GM21786 (cell line): ENCODE measurements around the gene DLL4.

Experiments used
- ATAC-seq: cut with Tn5 transposase; IDR thresholded peaks from one replicate; pipeline ENCODE4 v1.9.1; 2021; ENCODE audit not compliant: unreplicated experiment

The DLL4 gene

DNA sequence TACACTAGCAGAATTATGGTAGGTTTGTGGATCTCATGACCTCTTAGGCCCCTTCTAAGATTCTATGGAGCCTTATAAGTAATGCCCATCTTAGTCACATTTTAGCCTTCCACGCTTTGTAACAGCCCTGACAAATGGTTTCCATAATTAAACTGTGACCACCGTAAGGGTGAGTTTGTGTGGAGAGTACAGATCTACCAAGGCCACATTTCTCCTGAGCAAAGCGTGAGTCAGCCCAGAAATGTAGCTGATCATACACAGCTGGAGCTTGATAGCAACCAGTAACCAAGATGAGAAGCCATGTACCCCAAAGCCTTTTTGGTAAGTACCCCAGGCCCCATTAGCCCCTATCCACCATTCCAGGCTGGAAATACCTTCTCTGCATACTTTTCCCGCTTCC, 55.8 kb downstream of the DLL4 start:
- ATAC-seq, result no peak

DNA sequence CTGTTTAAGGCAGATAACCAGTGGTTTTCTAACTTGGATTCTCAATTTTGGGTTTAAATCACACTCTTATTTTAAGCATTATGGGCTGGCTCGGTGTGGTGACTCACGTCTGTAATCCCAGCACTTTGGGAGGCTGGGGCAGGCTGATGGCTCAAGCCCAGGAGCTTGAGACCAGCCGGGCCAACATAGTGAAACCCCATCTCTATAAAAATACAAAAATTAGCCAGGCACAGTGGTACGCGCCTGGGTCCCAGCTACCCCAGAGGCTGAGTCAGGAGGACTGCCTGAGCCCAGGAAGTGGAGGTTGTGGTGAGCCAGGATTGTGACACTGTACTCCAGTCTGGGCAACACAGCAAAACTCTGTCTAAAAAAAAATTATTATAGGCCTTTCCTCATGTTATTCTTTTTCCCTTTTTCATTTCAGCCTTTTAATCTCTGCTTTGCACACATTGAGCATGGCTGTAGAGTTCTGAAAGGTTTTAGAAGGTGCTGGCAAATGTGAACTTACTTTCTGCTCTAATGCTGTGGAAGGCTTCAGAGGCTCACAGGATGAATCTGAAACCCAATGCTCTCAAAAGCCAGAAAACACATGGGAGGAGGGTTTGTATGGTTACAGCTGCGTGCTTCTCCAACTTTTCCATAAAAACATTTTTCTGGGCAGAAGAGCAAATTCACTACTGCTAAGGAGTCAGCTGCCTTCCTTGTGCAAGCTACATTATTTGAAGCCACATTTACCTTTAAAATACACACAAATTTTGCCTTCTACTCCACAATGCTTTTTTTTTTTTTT, 56.6 kb downstream of the DLL4 start:
- ATAC-seq, result no peak

DNA sequence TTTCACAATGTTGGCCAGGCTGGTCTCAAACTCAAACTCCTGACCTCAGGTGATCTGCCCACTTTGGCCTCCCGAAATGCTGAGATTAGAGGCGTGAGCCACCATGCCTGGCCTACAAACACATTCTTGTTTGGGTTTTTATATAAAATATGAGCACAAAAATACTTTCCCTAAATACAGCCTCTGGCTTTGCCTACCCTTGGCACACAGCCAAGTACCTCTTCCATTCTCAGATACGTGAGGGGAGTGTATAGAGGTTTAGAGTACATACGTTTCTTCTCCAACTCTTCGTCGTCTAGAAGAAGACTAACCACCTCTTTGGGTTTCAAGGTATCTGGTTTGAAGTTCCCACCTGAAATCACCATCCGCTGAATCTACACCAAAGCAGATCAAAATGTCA, 57.7 kb downstream of the DLL4 start:
- no peak for ATAC-seq

DNA sequence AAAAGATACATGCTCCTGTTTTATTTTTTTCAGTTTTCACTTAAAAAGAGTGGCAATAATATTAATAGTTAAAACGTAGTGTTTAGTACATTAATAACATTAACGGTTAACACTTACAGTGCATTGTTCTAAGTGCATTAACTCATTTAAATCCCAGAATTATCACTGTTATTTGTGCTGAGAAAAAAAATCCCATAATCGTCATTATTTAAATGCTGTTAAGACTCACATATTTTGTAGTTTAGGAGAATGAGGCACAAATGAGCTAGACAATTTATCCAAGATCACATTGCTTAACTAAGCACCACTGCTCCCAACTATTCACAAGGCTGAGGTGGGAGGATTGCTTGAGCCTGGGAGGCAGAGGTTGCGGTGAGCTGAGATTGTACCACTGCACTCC, 59.0 kb downstream of the DLL4 start:
- ATAC-seq, result no peak
